Measurements from ENCODE around the gene RYR2.

DNA sequence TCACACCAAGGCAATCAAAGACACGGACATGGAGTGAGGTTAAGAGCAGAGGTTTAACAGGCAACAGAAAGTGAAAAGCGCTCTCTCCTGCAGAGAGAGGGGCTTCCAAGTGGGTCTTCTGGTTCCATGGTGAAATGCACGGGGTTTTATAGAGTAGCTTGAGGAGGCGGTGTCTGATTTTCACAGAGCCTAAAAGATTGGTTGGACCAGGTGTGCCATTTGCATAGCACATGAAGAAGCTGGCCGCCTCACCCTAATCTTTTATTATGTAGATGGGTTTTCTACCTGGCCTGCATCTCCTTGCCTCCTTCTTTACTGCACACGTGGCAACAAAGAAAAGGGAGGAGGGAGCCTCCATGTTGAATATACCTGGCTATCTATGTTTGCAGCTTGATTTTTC, 197.3 kb downstream of the RYR2 start:
- TF ChIP-seq, protein P1, sequence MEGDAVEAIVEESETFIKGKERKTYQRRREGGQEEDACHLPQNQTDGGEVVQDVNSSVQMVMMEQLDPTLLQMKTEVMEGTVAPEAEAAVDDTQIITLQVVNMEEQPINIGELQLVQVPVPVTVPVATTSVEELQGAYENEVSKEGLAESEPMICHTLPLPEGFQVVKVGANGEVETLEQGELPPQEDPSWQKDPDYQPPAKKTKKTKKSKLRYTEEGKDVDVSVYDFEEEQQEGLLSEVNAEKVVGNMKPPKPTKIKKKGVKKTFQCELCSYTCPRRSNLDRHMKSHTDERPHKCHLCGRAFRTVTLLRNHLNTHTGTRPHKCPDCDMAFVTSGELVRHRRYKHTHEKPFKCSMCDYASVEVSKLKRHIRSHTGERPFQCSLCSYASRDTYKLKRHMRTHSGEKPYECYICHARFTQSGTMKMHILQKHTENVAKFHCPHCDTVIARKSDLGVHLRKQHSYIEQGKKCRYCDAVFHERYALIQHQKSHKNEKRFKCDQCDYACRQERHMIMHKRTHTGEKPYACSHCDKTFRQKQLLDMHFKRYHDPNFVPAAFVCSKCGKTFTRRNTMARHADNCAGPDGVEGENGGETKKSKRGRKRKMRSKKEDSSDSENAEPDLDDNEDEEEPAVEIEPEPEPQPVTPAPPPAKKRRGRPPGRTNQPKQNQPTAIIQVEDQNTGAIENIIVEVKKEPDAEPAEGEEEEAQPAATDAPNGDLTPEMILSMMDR (IDR thresholded peaks at IDR 0.05; ENCODE audit: low read length): no peak
- TF ChIP-seq EZH2 (IDR thresholded peaks at IDR 0.05; ENCODE audit: borderline replicate concordance, low read length): no peak
